Activated T-cell treated with anti-CD3 and anti-CD28 coated beads, Interleukin-2, amount 50 U/mL, for 24 hours (primary cell): ENCODE data around the gene TBX15.
A peak's percentile ranks its signal among the peaks of the same experiment; 100 is the strongest.

Experiments
- DNase-seq: peaks from one replicate; pipeline ENCODE4 v3.0.0-alpha.2; 2020
- H3K27ac Mint-ChIP-seq: 2 replicates; pipeline ENCODE4 v1.8.0; 2020; ENCODE audit warnings: mild to moderate bottlenecking, mixed read lengths
- H3K27me3 Mint-ChIP-seq: 2 replicates; pipeline ENCODE4 v1.8.0; 2020; ENCODE audit warnings: mixed read lengths
- H3K36me3 Mint-ChIP-seq: 2 replicates; pipeline ENCODE4 v1.8.0; 2020; ENCODE audit warnings: low read depth, mixed read lengths
- H3K4me1 Mint-ChIP-seq: 2 replicates; pipeline ENCODE4 v1.8.0; 2020; ENCODE audit warnings: low read depth, mixed read lengths
- H3K4me3 Mint-ChIP-seq: 2 replicates; pipeline ENCODE4 v1.8.0; 2020; ENCODE audit warnings: mild to moderate bottlenecking, moderate library complexity, mixed read lengths
- H3K9me3 Mint-ChIP-seq: 2 replicates; pipeline ENCODE4 v1.8.0; 2020; ENCODE audit warnings: mixed read lengths

TBX15 gene

GRCh38 chr1:118993700-118994026 is 5.5 kb upstream of the TBX15 start:
- H3K36me3 Mint-ChIP-seq: no peaks in the 10 kb centered on the region
- DNase-seq: no peak
- H3K4me3 Mint-ChIP-seq: no peak overlapping the region
- peaks cover 92% of the 10 kb centered on the region for H3K27me3 Mint-ChIP-seq
- peak overlapping the region; percentile 53 for H3K27ac Mint-ChIP-seq
- H3K4me1 Mint-ChIP-seq: peaks cover 1% of the 10 kb centered on the region
- H3K9me3 Mint-ChIP-seq: peaks cover 2% of the 10 kb centered on the region

DNA sequence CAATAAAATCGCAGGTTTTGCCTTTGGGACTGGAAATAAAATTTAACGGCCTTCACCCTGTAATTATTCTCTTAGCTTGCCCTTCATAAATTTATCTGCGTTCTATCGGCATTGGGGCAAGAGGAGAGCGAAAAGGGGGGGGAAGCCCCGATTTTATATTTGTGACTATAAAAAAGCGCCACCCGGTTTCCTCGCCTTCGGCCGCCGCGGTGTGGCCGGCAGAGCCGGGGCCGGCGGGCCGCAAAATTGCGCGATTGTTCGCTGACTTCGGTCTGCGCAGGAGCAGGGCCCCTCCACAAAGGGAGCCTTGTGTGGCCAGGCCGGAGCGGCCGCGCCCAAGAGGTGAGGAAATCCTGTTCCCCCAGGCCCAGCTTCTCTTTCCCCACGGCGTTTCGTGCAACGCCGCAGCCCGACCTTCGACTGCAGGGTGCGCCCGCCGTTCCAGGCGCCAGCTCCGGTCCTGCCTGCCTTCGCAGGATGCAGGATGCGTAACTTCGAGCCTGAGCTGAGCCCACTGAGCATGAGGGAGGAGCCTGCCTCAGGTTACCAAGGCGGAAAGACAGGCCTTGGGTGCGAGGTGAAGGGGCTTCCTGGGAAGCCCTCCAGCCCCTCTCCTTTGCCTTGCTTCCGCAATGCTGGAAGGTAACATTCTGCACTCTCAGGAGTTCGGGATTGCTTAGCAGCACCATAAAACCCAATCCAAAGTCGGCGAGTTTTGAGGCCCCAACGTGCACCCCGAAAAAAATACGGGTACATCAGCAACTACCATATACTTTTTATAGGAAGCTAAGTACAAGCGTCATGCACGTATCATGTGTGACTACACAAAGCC is 4.9 kb upstream of the TBX15 start:
- Mint-ChIP-seq H3K4me3 (no peak overlapping the region), H3K27me3 (peaks cover 92% of the 10 kb centered on the region), H3K9me3 (peaks cover 2% of the 10 kb centered on the region)

DNA sequence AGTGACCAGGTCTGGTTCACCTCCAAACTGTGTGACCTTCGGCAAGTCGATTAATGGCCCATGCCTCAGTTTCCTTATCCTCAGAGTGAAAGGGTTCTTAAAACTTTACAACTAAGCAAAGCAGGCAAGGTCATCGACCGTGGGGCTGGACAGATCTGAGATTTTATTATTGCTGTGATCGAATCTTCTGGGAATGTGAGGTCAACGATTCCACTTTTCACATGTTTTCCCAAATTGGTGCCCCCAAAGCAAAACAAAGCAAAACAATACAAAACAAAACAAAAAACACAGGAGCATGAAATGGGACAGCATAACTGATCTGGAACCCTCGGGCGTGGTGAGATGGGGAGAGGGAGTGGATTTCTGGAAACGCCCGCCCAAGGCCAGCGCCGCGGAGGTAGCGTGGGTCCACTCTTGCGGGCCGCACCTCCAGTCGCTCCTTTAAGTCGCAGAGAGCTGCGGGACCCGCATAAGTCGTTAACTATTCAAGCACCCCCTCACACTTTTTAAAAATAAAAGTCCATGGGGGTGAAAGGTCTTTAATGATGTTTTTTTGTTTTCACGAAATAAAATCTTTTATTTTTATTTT is 4.2 kb upstream of the TBX15 start:
- peak overlapping the region; percentile 47 for H3K27ac Mint-ChIP-seq
- no peaks in the 10 kb centered on the region for H3K36me3 Mint-ChIP-seq
- H3K4me1 Mint-ChIP-seq: peaks cover 6% of the 10 kb centered on the region
- H3K9me3 Mint-ChIP-seq: peaks cover 2% of the 10 kb centered on the region
- H3K4me3 Mint-ChIP-seq: no peak overlapping the region
- peaks cover 94% of the 10 kb centered on the region for H3K27me3 Mint-ChIP-seq
- no peak for DNase-seq

More for the DNA sequence above, 4.9 kb upstream of the TBX15 start:
- Mint-ChIP-seq H3K36me3 (no peaks in the 10 kb centered on the region), H3K27ac (no peak overlapping the region), H3K4me1 (peaks cover 4% of the 10 kb centered on the region)
- no peak for DNase-seq

DNA sequence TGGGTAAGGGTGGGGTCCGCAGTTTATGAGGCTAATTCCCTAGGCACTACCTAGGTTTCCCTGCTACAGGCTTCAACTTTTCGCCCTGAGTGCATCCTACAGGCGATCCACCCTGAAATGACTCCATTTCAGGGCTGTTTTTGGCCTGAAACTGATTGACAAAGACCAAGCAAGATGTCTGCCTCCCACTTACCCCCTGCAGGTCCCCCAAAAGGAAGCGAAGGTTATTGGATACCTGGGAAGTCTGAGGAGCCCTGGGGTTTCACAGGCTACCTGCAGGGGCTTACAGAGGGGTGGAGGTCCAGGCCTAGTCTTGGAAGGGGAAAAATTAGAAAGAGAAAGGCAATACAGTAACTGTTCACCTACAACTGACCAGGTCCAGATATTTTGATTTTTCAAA is 3.3 kb upstream of the TBX15 start:
- Mint-ChIP-seq H3K27ac (no peak overlapping the region), H3K27me3 (peaks cover 96% of the 10 kb centered on the region), H3K4me1 (peaks cover 13% of the 10 kb centered on the region), H3K36me3 (no peaks in the 10 kb centered on the region), H3K9me3 (peaks cover 2% of the 10 kb centered on the region), H3K4me3 (no peak overlapping the region)
- DNase-seq: no peak

- Mint-ChIP-seq H3K4me1 (peaks cover 19% of the 10 kb centered on the region), H3K9me3 (peaks cover 2% of the 10 kb centered on the region), H3K27me3 (peaks cover 96% of the 10 kb centered on the region), H3K27ac (no peak overlapping the region), H3K4me3 (no peak overlapping the region), H3K36me3 (no peaks in the 10 kb centered on the region)
- no peak for DNase-seq
Measured at GRCh38 chr1:118990513-118991152, 2.5 kb upstream of the TBX15 start.

- no peak for DNase-seq
- no peak overlapping the region for H3K27ac Mint-ChIP-seq
- no peaks in the 10 kb centered on the region for H3K36me3 Mint-ChIP-seq
- no peak overlapping the region for H3K4me3 Mint-ChIP-seq
- peaks cover 97% of the 10 kb centered on the region for H3K27me3 Mint-ChIP-seq
- peaks cover 26% of the 10 kb centered on the region for H3K4me1 Mint-ChIP-seq
- peaks cover 2% of the 10 kb centered on the region for H3K9me3 Mint-ChIP-seq
Measured at GRCh38 chr1:118989878-118990378, 1.8 kb upstream of the TBX15 start.

DNA sequence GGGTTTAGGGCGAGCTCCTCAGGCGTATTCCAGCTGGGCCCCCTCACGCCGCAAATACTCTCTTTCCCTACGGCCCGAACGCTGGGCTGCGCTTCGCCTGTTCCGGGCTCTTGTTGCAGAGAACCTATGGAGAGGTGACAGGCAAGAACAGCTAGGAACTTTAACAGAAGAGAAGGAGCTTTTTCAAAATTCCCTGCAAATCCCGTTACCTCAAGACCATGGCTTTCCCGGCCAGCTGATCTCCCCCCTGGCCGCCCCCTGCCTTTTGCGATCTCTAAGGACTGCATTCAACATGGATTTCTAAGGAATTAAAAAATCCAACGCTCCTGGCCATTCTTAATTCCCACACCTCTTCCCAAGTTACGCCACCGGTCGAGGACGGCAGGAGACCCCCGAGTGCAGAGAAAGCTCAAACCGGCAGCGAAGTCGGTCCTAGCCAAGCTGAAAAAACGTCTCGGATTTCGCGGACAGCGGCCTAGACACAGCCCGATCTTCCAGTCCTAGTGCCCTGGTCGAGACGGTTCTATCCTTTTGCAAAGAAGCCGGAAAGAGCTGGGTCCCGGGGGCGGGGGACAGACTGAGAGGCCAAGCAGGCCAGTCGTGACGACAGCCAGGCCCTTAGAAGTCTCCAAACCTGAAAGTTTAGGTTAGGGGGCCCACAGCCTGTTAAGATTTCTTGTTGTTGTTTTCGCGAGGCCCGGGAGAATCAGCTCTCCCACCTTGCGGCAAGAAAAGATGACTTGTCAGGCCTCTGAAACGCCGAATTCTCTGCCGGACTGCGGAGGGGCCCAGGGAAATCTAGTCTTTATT is 1.1 kb upstream of the TBX15 start:
- H3K9me3 Mint-ChIP-seq: peaks cover 2% of the 10 kb centered on the region
- H3K4me1 Mint-ChIP-seq: peaks cover 31% of the 10 kb centered on the region
- no peak overlapping the region for H3K27ac Mint-ChIP-seq
- H3K36me3 Mint-ChIP-seq: no peaks in the 10 kb centered on the region
- H3K27me3 Mint-ChIP-seq: peaks cover 97% of the 10 kb centered on the region
- no peak overlapping the region for H3K4me3 Mint-ChIP-seq
- no peak for DNase-seq

DNA sequence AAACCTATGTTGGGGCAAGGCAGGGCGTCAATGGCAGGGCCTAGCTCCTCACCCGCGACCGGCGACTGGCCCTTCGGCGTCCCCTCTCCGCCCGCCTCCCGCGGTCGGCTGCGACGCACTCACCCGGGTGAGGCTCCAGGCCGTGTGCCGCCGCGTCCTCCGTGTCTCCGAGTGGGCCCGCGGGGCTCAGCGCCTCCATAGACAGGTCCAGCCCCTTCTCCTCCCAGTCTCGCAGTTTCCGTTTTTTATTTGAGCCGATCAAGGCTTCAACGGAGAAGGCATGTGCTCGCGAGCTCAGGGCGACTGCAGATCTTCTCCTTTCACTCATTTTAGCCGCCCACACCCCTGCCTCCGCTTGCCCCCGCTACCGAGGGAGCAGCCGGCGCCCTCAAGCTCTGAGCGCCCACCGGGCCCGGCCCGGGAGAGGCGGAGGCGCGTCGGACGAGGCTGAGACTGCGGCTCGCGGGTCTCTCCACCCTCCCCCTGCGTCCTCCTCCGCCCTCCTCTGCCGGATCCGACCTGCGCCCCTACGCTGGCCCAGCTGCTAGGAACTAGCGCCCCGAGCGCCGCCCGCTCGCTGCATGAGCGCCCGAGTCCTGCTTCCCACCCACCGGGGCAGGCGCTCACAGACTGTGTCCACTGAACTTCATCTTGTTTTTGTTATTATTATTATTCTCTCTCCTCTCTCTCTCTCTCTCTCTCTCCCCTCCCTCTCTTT is 516 bp downstream of the TBX15 start:
- DNase-seq: no peak
- peaks cover 13% of the 10 kb centered on the region for H3K9me3 Mint-ChIP-seq
- no peak overlapping the region for H3K27ac Mint-ChIP-seq
- peaks cover 37% of the 10 kb centered on the region for H3K4me1 Mint-ChIP-seq
- peak overlapping the region; percentile 48 for H3K4me3 Mint-ChIP-seq
- peaks cover 99% of the 10 kb centered on the region for H3K27me3 Mint-ChIP-seq
- H3K36me3 Mint-ChIP-seq: peaks cover 2% of the 10 kb centered on the region

DNA sequence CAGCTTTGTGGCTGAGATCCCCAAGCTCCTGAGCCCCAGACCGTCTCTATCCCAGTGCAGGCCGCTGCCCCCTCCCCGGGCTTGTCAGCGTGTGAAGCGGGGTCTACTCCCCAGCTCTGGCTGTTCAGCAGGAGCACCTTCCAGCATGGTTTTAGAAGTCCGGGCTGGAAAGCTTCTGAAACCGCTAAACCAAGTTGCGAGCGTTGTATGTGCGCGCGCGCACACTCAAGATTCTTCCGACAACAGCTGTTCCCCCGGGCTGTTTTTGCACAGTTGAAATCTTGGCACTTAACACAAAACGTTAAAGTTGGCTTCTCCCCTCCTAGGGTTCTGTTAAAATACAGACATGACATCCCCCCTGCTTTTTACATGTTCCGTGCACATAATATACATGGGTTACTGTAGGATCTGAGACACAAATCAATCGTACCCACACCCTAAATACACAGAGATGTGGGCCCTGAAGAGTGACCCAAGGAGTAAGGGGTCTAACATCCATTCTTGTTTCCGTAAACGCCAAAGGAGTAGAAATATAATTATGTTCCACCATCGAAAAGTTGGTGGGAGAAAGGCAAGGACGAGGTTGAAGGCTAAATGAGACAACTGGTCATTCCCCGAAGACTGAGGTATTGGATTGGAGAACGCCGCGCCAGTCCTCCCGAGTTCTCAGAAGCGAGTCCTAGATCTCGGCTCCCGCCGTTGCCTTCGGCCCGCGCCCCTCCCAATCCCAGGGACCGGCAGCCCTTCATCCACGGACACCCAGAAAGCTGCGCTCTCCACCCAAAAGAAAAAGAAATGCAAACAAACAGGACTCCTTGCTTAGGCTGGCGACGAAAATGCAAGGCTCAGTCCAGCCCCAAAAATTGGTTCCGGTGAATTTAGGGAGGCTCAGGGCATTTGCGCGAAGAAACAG is 1.3 kb downstream of the TBX15 start:
- Mint-ChIP-seq H3K36me3 (peaks cover 2% of the 10 kb centered on the region), H3K27me3 (peaks cover 98% of the 10 kb centered on the region), H3K4me1 (peaks cover 37% of the 10 kb centered on the region), H3K9me3 (peaks cover 11% of the 10 kb centered on the region), H3K27ac (peak overlapping the region; percentile 67), H3K4me3 (peak overlapping the region; percentile 48)
- DNase-seq: no peak

- no peak overlapping the region for H3K4me3 Mint-ChIP-seq
- peaks cover 37% of the 10 kb centered on the region for H3K4me1 Mint-ChIP-seq
- no peak for DNase-seq
- H3K36me3 Mint-ChIP-seq: peaks cover 2% of the 10 kb centered on the region
- peaks cover 11% of the 10 kb centered on the region for H3K9me3 Mint-ChIP-seq
- no peak overlapping the region for H3K27ac Mint-ChIP-seq
- H3K27me3 Mint-ChIP-seq: peaks cover 98% of the 10 kb centered on the region
Measured at GRCh38 chr1:118985640-118986554, 2.2 kb downstream of the TBX15 start.

DNA sequence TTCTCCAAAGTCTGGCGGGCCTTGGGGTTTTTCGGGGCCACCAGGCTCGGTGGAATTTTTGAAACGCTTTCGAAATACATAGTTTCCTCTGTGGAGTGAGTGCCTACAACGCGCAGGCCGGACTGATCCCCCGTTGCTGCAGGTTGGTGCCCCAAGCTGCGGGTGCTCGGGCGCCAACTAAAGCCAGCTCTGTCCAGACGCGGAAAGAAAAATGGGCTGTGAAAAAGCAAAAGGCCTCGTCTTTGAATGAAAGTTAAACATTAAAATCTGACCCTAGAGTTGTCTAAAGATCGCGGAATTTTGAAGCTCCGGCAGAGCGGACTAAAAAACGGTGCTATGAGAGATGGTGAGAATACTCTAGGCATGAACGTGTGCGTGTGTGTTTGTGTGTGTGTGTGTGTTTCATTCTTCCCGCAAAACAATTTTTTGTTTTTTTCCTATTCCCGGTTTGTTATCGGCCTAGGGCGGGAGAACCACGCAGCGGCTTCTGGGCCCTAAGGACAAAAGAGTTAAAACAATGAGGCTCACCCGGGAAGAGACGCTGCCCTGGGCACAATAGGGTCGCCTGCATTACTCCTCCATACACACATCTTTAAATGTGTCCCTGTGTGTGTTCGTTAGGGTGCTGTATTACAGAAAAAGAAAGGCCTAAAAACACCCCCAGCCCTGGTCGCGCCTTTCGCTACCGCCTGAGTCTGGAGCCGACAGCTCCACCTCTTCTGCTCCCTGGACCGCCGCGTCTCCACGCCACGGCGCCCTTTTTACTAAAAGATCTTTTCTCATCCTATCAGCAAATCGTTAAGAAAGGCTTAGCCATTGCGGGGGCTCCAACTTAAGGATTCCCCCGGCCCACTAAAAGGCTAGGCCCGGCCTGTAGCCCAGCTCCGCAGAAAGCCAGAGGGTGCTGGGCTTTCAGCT is 3.2 kb downstream of the TBX15 start:
- Mint-ChIP-seq H3K36me3 (peaks cover 2% of the 10 kb centered on the region), H3K4me1 (peaks cover 40% of the 10 kb centered on the region), H3K4me3 (peak overlapping the region; percentile 18), H3K9me3 (peaks cover 14% of the 10 kb centered on the region), H3K27ac (no peak overlapping the region), H3K27me3 (peaks cover 98% of the 10 kb centered on the region)
- no peak for DNase-seq
